ENCODE results near the gene ALOX15.

DNA sequence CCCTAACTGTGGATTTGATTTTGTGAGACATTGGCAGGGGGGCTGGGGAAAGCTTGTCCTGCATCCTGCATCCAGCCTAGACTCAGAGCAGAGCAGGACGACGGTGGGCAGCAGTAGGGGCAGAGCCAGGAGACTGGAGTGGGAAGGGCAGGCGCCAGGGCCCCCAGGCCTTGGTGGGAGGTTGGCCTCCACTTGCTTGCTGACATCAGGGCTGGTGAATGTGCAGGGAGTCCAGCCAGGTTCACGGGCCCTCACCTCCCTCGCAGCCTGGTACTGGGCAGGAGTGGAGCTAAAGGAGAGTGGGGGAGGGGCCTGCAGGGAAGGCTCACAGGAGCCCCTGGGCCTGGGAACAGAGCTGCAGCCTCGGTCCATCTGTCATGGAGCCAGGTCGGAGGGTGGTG lies 59.4 kb downstream of the ALOX15 start:
- TF ChIP-seq CTCF (IDR thresholded peaks at IDR 0.05) (no peak), EP300 (IDR thresholded peaks at IDR 0.05) (no peak), POLR2A (IDR thresholded peaks at IDR 0.05) (no peak)

Data from ovary (tissue), 3 donors.